ENCODE measurements around the gene ZFP1. TPM values are rescaled to one million over a fixed set of nuclear protein-coding genes. Genes with fewer than 3 reads are reported as not detected.

ZFP1 gene
- total RNA-seq (2012; rRNA removed) (16.0 and 16.9 TPM in 2 replicates), polyA plus RNA-seq (2012; rRNA removed) (3.7 and 3.8 TPM in 2 replicates), Bru-seq, nascent RNA (percentile 58 among the genes with signal in this experiment), BruChase-seq, experiment 1, labeled RNA remaining after a 6-hour chase (percentile 74 among the genes with signal in this experiment), BruChase-seq, experiment 2, labeled RNA remaining after a 2-hour chase (percentile 68 among the genes with signal in this experiment)
- 1.3 and 1.8 TPM in 2 replicates for polyA plus RNA-seq (2012; cell fraction: cytosol; rRNA removed)
- 0.61 and 2.5 TPM in 2 replicates for polyA plus RNA-seq (2012; cell fraction: nucleus; rRNA removed; ENCODE audit: low replicate concordance)
- long read RNA-seq, transcript ZFP1-209 (4 exons, 1,457 nt) = major isoform, 5 of 11 reads
- long read RNA-seq, partial matches to known transcripts = 0 of 11 reads
- long read RNA-seq, other reads (novel, unspliced or antisense) = 5 of 11 reads

DNA sequence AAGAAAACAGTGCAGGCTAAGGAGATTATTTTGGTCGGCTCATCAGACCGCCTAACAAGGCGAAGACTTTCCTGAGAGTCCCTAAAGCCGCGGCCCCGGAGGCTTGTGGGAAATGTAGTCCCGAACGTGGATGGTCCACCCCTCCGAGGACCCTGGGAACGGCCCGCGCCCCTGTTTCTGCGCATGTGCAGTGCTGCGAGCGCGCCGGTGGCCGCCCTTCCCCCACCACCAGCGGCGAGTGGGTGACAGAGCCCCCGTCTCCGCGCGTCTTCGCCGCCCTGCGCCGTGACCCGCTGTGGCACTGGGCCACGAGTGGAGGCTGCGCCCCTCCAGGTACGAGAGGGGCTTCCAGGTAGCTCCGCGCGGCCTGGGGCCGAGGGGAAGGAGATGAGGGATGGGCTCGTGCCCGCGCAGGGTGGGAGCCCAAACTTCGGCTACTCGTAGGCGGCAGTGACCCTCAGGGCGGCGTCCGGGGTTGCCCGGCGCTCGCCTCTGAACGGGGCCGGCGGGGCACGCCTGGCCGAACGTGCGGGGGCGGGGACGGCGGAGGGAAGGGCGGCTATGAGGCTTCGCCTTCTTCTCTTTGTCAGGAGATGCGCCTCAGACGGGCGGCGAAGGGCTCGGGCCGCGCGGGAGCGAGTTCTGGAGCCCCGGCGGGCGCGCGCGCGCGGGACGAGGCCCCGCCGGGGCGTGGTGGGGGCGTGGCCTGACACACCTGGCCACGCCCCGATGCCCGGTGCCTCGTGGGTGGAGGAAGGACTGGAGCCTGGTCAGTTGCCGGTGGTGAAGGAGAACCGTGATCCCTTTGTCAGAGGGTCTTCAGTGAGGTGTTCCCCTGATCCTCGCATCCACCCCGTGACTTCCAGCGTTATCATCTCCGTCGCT is at the start of gene ZFP1:
TSS of gene ZFP1 (plus strand) at position 214 of the 885 bp plus-strand sequence. CDS start 4,428 bp downstream, outside the sequence.
- H3K9me3 ChIP-seq (ENCODE audit: control insufficient read depth, insufficient read depth, low read length) = peaks cover 3% of the 10 kb centered on the region
- TF ChIP-seq USF2 (IDR thresholded peaks at IDR 0.05; ENCODE audit: low read depth, low read length) = peak; percentile 12; the same call in 1 of the 2 replicates
- no peak for TF ChIP-seq ELK1 (IDR thresholded peaks at IDR 0.05; ENCODE audit: borderline replicate concordance, low read depth, low read length)
- TF ChIP-seq POLR2A (IDR thresholded peaks at IDR 0.05; ENCODE audit: low read depth, low read length) = peak; percentile 48
- TF ChIP-seq SMC3 (IDR thresholded peaks at IDR 0.05; ENCODE audit: low read depth, low read length) = no peak
- no peak for TF ChIP-seq NFE2L2 (IDR thresholded peaks at IDR 0.05; ENCODE audit: low read depth, low read length)
- peak; percentile 8; the same call in 1 of the 2 replicates for TF ChIP-seq MAZ (IDR thresholded peaks at IDR 0.05; ENCODE audit: borderline replicate concordance, low read depth, low read length)
- TF ChIP-seq, protein P1, sequence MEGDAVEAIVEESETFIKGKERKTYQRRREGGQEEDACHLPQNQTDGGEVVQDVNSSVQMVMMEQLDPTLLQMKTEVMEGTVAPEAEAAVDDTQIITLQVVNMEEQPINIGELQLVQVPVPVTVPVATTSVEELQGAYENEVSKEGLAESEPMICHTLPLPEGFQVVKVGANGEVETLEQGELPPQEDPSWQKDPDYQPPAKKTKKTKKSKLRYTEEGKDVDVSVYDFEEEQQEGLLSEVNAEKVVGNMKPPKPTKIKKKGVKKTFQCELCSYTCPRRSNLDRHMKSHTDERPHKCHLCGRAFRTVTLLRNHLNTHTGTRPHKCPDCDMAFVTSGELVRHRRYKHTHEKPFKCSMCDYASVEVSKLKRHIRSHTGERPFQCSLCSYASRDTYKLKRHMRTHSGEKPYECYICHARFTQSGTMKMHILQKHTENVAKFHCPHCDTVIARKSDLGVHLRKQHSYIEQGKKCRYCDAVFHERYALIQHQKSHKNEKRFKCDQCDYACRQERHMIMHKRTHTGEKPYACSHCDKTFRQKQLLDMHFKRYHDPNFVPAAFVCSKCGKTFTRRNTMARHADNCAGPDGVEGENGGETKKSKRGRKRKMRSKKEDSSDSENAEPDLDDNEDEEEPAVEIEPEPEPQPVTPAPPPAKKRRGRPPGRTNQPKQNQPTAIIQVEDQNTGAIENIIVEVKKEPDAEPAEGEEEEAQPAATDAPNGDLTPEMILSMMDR (conservative IDR thresholded peaks at IDR 0.05; ENCODE audit: low read depth, low read length) = no peak
- no peak for TF ChIP-seq RCOR1 (IDR thresholded peaks at IDR 0.05; ENCODE audit: insufficient replicate concordance, low read length)
- H4K8ac ChIP-seq (ENCODE audit: low read depth in 2 of 2, low read length in 2 of 2) = peak within 1 kb of the TSS; percentile 85 to 95
- peak within 1 kb of the TSS; percentile 95 for H3K27ac ChIP-seq (ENCODE audit: insufficient read depth, low read length)
- peak within 1 kb of the TSS; percentile 68; the same call in 1 of the 2 replicates for H3K56ac ChIP-seq (ENCODE audit: extremely low read depth, insufficient read depth, low read length)
- peak within 1 kb of the TSS; percentile 90 for H3K23ac ChIP-seq (ENCODE audit: low read depth, low read length)
- H3K4me1 ChIP-seq (ENCODE audit: control insufficient read depth, insufficient read depth, low read length) = no peaks in the 10 kb centered on the region; the same call in 1 of the 2 replicates
- peak within 1 kb of the TSS; percentile 68; the same call in 1 of the 2 replicates for H3K18ac ChIP-seq (ENCODE audit: low read depth, low read length)
- H4K5ac ChIP-seq (ENCODE audit: low read depth, low read length) = peak within 1 kb of the TSS; percentile 86
- peaks cover 8 to 14% of the 10 kb centered on the region in 2 experiments for H3K79me1 ChIP-seq (ENCODE audit: low read depth in 1 of 2, low read length in 2 of 2)
- H2BK5ac ChIP-seq (ENCODE audit: low read depth, low read length, poor library complexity, severe bottlenecking) = peak within 1 kb of the TSS; percentile 93
- CTCF ChIA-PET = no interaction called here
- 0% methylated on average over 7 of the region's 93 CpGs; no CpG with 5 or more reads in 1 of the 2 experiments for WGBS, 2 experiments (ENCODE audit: extremely low coverage in 2 of 2, insufficient read length in 1 of 2)
- peaks cover 2% of the 10 kb centered on the region; the same call in 1 of the 2 replicates for H3K9me1 ChIP-seq (ENCODE audit: insufficient read depth, low read length)
- peak within 1 kb of the TSS; percentile 97 for H2AK9ac ChIP-seq (replicated peaks; ENCODE audit: low read depth, low read length, poor library complexity)
- intact Hi-C loops (cut with micrococcal nuclease) = no loop called here
- H2AFZ ChIP-seq (replicated peaks; ENCODE audit: low read length, poor library complexity) = peak within 1 kb of the TSS; percentile 100
- H3K4ac ChIP-seq (ENCODE audit: low read depth, low read length) = peak within 1 kb of the TSS; percentile 96
- no peaks in the 10 kb centered on the region; the same call in 1 of the 2 replicates for H3K27me3 ChIP-seq (ENCODE audit: control insufficient read depth, insufficient read depth, low read length)
- in situ Hi-C loops (cut with MboI; ENCODE audit: low sequenced_read_pairs) = no loop called here
- no TSS peak for BruUV-seq (replicated peaks)
- peaks cover 5% of the 10 kb centered on the region for H3K36me3 ChIP-seq (ENCODE audit: control insufficient read depth, insufficient read depth, low read length)
- dilution Hi-C loops (cut with HindIII; ENCODE audit: low sequenced_read_pairs, unreplicated experiment) = no loop called here
- peak within 1 kb of the TSS; percentile 98 for H3K4me2 ChIP-seq (ENCODE audit: low read depth, low read length)
- H2BK15ac ChIP-seq (ENCODE audit: low read depth, low read length) = no peak within 1 kb of the TSS
- ATAC-seq (ENCODE audit: low read depth) (peak; percentile 96), DNase-seq (peak; percentile 88)
- peak within 1 kb of the TSS; percentile 91 for H3K9ac ChIP-seq (ENCODE audit: low read depth, low read length)
- peak within 1 kb of the TSS; percentile 85 for H2AK5ac ChIP-seq (ENCODE audit: low read depth, low read length)
- POLR2A ChIA-PET (ENCODE audit: unreplicated experiment) = no interaction called here
- H3K14ac ChIP-seq (replicated peaks; ENCODE audit: low read depth, low read length) = peak within 1 kb of the TSS; percentile 94
- H4K20me1 ChIP-seq (ENCODE audit: insufficient read depth, low read length) = peaks cover 4% of the 10 kb centered on the region; the same call in 1 of the 2 replicates
- H3K4me3 ChIP-seq (ENCODE audit: insufficient read depth, low read depth, low read length) = peak within 1 kb of the TSS; percentile 95
- no peak within 1 kb of the TSS; the same call in 1 of the 2 replicates for H2BK20ac ChIP-seq (ENCODE audit: low read depth, low read length)
- H4K91ac ChIP-seq (ENCODE audit: insufficient read depth, low read depth, low read length) = peak within 1 kb of the TSS; percentile 94
- peak within 1 kb of the TSS; percentile 84 for H2BK120ac ChIP-seq (ENCODE audit: low read depth, low read length)

Measured in IMR-90 (cell line).